ENCODE measurements around the gene TRNP1. TPM values are rescaled to one million over a fixed set of nuclear protein-coding genes. Genes with fewer than 3 reads are reported as not detected.

TRNP1 gene
- total RNA-seq, 1 donor, result 19.1 TPM

DNA sequence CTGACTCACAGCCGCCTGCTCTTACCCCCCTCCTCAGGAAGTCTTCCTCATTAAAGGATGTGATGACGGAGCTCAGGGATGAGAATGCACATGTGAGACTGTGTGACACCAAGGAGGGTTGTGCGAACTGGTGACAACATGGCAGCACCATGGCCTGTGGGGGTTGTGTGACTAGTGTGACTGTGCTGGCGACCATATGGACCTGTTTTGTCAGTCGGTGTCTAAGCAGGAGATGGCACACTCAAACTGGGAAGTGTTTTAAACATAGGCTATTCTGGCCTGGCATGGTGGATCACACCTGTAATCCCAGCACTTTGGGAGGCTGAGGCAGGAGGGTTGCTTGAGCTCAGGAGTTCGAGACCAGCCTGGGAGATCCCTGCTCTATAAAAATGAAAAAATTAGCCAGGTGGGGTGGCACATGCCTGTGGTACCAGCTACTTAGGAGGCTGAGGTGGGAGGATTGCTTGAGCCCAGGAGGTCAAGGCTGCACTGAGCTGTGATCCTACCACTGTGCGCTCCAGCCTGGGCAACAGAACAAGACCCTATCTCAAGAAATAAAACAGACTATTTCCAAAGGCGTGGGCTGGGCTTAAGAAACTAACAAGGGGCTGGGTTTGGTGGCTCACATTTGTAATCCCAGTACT is 7.4 kb downstream of the TRNP1 start:
- H3K4me3 ChIP-seq (ENCODE audit: low read depth, low read length), result no peak overlapping the region
- DNase-seq (ENCODE audit: low read depth), result peak; percentile 58
- TF ChIP-seq, protein P1, sequence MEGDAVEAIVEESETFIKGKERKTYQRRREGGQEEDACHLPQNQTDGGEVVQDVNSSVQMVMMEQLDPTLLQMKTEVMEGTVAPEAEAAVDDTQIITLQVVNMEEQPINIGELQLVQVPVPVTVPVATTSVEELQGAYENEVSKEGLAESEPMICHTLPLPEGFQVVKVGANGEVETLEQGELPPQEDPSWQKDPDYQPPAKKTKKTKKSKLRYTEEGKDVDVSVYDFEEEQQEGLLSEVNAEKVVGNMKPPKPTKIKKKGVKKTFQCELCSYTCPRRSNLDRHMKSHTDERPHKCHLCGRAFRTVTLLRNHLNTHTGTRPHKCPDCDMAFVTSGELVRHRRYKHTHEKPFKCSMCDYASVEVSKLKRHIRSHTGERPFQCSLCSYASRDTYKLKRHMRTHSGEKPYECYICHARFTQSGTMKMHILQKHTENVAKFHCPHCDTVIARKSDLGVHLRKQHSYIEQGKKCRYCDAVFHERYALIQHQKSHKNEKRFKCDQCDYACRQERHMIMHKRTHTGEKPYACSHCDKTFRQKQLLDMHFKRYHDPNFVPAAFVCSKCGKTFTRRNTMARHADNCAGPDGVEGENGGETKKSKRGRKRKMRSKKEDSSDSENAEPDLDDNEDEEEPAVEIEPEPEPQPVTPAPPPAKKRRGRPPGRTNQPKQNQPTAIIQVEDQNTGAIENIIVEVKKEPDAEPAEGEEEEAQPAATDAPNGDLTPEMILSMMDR (IDR thresholded peaks at IDR 0.05; ENCODE audit: insufficient read depth, low read length), result no peak

DNA sequence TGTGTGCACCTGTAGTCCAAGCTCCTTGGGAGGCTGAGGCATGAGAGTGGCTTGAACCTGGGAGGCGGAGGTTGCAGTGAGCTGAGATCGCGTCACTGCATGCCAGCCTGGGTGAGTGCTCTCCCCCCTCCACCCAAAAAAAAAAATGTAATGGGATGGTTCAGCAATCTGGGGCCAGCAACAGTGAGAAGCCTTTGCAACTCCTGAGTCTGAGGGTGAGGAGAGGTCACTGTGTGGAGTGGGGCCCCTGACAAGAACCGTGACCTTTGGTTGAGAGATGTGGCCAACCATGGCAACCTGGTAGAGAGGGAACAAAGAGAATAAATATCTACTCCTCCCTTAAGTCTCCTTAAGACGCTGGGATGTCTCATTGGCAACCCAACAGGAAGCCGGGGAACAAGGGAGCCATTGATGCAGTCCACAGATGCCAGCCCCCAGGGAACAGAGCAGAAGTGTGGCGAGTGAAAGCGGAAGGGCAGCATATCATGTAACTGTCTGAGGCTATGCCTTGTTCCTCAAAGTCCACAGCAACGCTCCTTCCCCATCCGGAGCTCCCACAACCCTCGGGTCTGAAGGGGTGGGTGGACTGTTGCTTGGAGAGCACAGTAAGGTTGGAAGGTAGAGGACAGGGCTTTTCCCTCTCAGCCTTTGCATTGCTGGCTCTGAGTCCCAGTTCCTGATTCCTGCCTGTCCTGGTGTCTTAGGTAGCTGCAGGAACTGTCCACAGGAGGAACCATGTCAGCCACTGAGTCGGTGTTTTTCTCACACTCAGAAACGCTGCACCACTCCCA is 8.3 kb downstream of the TRNP1 start:
- TF ChIP-seq, protein P1 (IDR thresholded peaks at IDR 0.05; ENCODE audit: insufficient read depth, low read length), result no peak
- DNase-seq (ENCODE audit: low read depth), result no peak
- H3K4me3 ChIP-seq (ENCODE audit: low read depth, low read length), result no peak overlapping the region

DNA sequence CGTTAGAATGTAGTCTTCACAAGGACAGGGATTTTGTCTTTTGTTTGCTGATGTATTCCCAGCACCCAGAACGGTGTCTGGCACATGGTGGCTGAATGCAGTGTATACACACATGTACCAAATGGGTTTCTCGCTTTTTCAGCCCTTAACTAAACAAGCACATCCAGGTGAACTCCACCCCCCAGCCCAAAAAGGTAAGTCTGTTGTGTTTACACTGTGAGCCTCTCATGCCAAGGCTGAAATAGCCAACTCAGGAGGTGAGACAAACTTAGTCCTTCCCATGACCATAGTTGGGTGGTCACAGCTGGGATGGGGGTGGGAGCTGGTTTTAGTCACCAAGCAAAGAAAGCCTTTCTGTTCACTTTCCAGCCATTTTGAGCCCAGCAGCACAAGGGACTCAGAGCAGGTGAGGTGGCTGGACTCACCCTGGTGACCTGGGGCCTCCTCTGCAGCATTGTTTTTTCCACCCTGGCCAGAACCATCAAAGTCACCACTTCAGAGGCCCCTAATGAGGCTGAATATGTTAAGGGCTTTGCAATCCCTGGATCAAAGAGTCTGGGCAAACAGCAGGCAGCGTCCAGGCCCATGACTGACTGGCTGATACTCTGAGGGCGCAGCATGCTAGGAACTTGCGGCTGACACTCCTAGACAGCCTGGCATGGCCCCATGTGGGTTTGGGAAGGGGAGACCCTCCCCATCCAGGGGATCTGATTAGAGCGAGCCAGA is 10.4 kb downstream of the TRNP1 start:
- TF ChIP-seq, protein P1 (IDR thresholded peaks at IDR 0.05; ENCODE audit: insufficient read depth, low read length), result no peak
- H3K4me3 ChIP-seq (ENCODE audit: low read depth, low read length), result no peak overlapping the region
- no peak for DNase-seq (ENCODE audit: low read depth)

DNA sequence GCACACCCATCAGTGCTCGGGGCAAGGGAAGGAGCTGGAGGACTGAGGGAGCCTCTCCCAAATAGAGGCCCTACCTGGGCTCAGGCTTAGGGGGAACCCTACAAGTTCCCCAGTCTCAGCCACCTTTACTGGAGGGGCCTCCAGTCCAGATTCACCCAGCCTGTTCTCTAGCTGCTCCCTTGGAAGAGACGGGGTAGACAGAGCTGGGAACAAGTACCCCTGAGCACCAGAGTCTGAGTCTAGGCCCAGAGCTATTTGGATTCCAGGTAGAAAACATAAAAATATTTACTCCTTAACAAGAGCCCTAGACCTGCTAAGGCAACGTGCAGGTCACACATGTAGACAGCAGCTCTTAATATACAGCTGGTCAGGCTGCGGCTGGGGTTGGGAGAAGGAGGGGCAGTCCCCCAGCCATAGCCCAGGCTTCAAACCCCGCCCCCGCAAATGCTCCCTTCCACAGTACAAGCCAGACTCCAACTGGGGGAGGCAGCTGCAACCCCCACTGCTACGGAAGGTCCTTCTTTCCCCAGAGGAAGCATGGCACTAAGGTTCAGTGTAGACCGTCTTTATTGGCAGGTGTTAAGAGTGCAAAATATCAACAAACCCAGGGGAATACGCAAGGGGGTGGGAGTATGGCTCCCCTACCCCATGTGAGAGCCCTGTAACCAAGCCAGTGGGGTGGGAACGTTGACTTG is 11.1 kb downstream of the TRNP1 start:
- TF ChIP-seq, protein P1 (IDR thresholded peaks at IDR 0.05; ENCODE audit: insufficient read depth, low read length), result no peak
- no peak for DNase-seq (ENCODE audit: low read depth)

DNA sequence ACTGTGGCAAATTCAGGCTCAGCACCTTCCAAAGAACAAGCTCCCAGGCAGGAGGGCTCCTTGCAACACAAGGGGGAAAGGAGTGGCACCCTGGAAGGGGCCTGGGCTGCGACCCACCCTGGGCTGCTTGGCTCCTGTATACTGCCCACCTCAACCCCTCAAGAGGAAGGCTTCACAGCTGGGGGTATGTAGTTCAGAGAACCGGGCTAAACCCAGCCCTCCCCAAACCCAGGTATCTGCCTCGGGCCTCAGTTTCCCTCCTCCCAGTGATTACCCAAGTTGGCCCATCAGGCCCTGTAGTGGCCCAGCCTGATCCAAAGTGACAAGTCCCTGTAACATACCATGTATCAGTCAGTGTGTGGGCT is 11.7 kb downstream of the TRNP1 start:
- DNase-seq (ENCODE audit: low read depth), result no peak
- TF ChIP-seq, protein P1 (IDR thresholded peaks at IDR 0.05; ENCODE audit: insufficient read depth, low read length), result no peak

More for the DNA sequence above, 11.1 kb downstream of the TRNP1 start:
- no peak overlapping the region for H3K4me3 ChIP-seq (ENCODE audit: low read depth, low read length)

DNA sequence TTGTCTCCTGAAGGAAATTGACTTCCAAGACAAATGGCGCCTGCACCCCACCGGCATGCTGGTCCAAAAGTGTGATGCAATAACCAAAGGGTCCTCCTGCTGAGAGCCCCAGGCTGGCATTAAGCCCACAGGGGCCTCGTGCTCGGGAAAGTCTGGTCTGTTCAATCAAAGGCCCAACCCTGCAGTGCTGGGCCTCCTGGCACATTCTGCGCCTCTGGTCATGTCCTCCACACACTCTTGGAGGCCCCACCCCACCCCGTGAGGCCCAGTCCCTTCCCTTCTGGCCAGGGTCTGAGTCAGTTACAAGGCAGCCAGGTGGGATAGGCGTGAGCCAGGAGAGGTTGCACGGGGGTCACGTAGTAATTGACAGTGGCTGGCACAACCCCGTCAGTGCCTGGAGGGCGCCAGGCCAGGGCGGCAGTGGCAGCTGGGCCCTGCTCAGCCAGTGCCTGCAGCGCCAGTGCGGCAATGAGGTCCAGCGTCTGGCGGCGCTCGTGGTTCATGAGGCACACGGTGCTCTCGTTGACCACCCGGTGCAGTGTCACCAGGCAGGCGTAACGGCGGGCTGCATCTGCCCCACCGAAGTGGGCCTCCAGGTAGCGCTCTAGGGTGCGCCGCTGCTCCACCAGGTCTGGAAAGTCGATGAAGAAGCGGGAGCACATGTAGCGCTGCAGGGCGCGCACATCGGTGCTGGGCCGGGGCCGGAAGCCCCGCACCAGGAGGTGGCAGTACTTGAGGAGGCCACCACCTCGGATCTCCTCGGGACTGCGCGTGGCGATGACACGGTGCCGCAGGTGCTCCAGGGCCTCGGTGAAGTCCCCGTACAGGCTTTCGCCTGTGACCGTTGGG is 12.4 kb downstream of the TRNP1 start:
- DNase-seq (ENCODE audit: low read depth), result no peak
- H3K4me3 ChIP-seq (ENCODE audit: low read depth, low read length), result no peak overlapping the region
- TF ChIP-seq, protein P1 (IDR thresholded peaks at IDR 0.05; ENCODE audit: insufficient read depth, low read length), result no peak

More for the DNA sequence above, 11.7 kb downstream of the TRNP1 start:
- H3K4me3 ChIP-seq (ENCODE audit: low read depth, low read length), result no peak overlapping the region

Data from fibroblast of the aortic adventitia (primary cell).